Muscle layer of colon (tissue), 2 donors: ENCODE results near the gene CDAN1.

Experiments used
- H3K27ac ChIP-seq: one replicate; pipeline ENCODE4 v1.7.0; 2013; ENCODE audit warnings: low read depth, mild to moderate bottlenecking, low read length, moderate library complexity
- H3K27me3 ChIP-seq, 2 donors: one replicate each; pipeline ENCODE4 v1.7.0; 2013; ENCODE audit warnings: low read length in 2 of 2, mild to moderate bottlenecking in 2 of 2; ENCODE audit not compliant: insufficient read depth in 2 of 2, control insufficient read depth in 1 of 2
- H3K36me3 ChIP-seq: one replicate; pipeline ENCODE4 v1.7.0; 2013; ENCODE audit warnings: mild to moderate bottlenecking, low read length; ENCODE audit not compliant: insufficient read depth
- H3K4me1 ChIP-seq: one replicate; pipeline ENCODE4 v1.7.0; 2013; ENCODE audit warnings: mild to moderate bottlenecking, low read length; ENCODE audit not compliant: insufficient read depth
- H3K4me3 ChIP-seq, 2 donors: one replicate each; pipeline ENCODE4 v1.7.0; 2013; ENCODE audit warnings: low read length in 2 of 2, low read depth in 1 of 2, mild to moderate bottlenecking in 1 of 2, moderate library complexity in 1 of 2
- H3K9ac ChIP-seq: one replicate; pipeline ENCODE4 v1.7.0; 2013; ENCODE audit warnings: low read length
- H3K9me3 ChIP-seq: one replicate; pipeline ENCODE4 v1.7.0; 2013; ENCODE audit warnings: mild to moderate bottlenecking, low read length
- donor health status: abdominal sarcoma.
- donor health status: Adenocarcinoma of cecum.

The CDAN1 gene

DNA sequence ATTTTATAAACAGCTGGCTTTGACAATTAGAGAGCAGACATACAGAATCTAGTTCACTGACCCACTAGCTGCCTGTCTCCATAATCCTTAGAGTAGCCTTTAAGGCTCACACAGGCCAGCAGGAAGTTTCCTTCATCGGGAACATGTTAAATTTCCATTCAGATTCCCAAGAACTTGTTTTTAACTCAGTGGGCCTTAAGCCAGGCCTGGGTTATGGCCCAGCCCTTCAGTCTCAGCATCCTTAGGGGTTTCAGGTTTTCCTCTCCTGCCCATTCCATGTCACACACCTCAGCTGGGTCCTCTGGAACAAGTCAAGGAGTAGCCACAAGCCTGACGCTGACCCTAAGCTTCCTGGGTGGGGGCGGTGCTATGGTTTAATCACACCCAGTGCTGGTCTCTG lies 15.0 kb downstream of the CDAN1 start:
- Histone ChIP-seq H3K27ac (no peak overlapping the region), H3K4me1 (no peaks in the 10 kb centered on the region), H3K9ac (no peak overlapping the region), H3K27me3 (no peaks in the 10 kb centered on the region), H3K9me3 (no peaks in the 10 kb centered on the region), H3K4me3 (no peak overlapping the region), H3K36me3 (peaks cover 91% of the 10 kb centered on the region)

DNA sequence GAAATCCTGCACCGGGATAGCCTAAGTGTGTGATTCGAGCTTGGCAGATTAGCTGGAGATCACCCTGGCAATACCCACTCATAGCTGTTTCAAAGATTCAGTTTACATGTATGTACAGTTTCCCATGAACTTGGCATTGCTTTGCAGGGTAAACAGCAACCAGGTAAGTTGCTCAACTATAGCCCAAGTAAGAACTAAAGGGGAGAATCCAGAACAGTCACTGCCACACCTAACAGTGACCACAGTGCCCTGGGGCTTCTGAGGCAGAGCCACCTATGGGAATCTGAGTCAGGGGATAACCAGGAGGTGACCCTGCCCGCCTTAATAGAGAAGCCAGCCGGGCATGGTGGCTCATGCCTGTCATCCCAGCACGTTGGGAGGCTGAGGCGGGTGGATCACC lies 15.9 kb downstream of the CDAN1 start:
- Histone ChIP-seq H3K27me3 (no peaks in the 10 kb centered on the region), H3K36me3 (peaks cover 87% of the 10 kb centered on the region), H3K4me1 (no peaks in the 10 kb centered on the region), H3K9ac (no peak overlapping the region), H3K27ac (no peak overlapping the region), H3K4me3 (no peak overlapping the region), H3K9me3 (no peaks in the 10 kb centered on the region)

DNA sequence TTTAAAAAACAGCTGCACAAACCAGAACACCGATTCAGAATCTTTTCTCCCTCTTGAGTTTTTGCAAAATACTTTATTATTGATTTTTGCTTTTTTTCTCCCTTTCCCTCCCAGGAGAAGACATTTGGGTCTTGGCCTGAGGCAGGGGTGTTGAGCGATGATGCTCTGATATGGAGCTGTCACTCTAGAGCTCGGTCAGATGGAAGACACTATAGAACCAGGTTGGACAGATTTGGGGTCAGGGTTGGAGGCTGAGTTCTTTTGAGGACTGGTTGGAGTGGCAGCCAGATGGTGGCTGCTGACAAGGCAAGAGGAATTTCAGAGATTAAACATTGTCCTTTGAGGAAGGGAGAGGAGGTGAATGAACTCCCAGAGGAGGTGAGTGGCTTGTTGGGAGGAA lies 16.9 kb downstream of the CDAN1 start:
- Histone ChIP-seq H3K27me3 (no peaks in the 10 kb centered on the region), H3K27ac (no peak overlapping the region), H3K9me3 (no peaks in the 10 kb centered on the region), H3K4me3 (no peak overlapping the region), H3K4me1 (no peaks in the 10 kb centered on the region), H3K9ac (no peak overlapping the region), H3K36me3 (peaks cover 78% of the 10 kb centered on the region)

DNA sequence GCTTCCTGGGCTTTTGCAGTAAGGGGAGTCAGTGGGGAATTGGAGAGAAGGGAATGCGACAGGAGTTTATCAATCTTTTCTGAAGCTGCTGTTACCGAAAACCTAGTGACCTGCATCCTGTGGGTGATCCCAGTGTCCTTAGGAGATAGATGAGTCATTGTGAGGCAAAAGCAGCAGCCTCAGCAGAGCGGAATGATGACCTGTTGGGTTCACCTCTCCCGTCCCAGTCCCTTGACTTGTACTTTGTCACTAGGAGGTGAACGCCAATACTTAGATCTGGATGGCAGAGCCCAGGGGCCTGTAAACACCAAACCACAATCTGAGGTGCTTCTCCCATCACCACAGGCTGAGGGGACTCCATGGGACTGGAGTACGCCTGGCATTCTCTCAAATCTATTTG lies 17.9 kb downstream of the CDAN1 start:
- peaks cover 68% of the 10 kb centered on the region for H3K36me3 ChIP-seq
- no peak overlapping the region for H3K4me3 ChIP-seq
- H3K9ac ChIP-seq: no peak overlapping the region
- no peaks in the 10 kb centered on the region for H3K4me1 ChIP-seq
- H3K27ac ChIP-seq: no peak overlapping the region
- H3K9me3 ChIP-seq: no peaks in the 10 kb centered on the region
- H3K27me3 ChIP-seq: no peaks in the 10 kb centered on the region

GRCh38 chr15:42716626-42717025 lies 20.3 kb downstream of the CDAN1 start:
- H3K4me1 ChIP-seq: no peaks in the 10 kb centered on the region
- H3K4me3 ChIP-seq: no peak overlapping the region
- H3K36me3 ChIP-seq: peaks cover 45% of the 10 kb centered on the region
- no peak overlapping the region for H3K9ac ChIP-seq
- no peaks in the 10 kb centered on the region for H3K27me3 ChIP-seq
- no peak overlapping the region for H3K27ac ChIP-seq
- H3K9me3 ChIP-seq: no peaks in the 10 kb centered on the region

- no peak overlapping the region for H3K9ac ChIP-seq
- no peak overlapping the region for H3K4me3 ChIP-seq
- H3K4me1 ChIP-seq: no peaks in the 10 kb centered on the region
- H3K9me3 ChIP-seq: no peaks in the 10 kb centered on the region
- H3K36me3 ChIP-seq: peaks cover 42% of the 10 kb centered on the region
- no peak overlapping the region for H3K27ac ChIP-seq
- H3K27me3 ChIP-seq: no peaks in the 10 kb centered on the region
Measured at GRCh38 chr15:42716125-42716524, 20.8 kb downstream of the CDAN1 start.

- no peaks in the 10 kb centered on the region for H3K9me3 ChIP-seq
- H3K4me3 ChIP-seq: no peak overlapping the region
- no peak overlapping the region for H3K27ac ChIP-seq
- no peaks in the 10 kb centered on the region for H3K27me3 ChIP-seq
- peaks cover 5% of the 10 kb centered on the region for H3K4me1 ChIP-seq
- H3K36me3 ChIP-seq: peaks cover 17% of the 10 kb centered on the region
- no peak overlapping the region for H3K9ac ChIP-seq
Measured at GRCh38 chr15:42712584-42712983, 24.3 kb downstream of the CDAN1 start.

- H3K36me3 ChIP-seq: peaks cover 13% of the 10 kb centered on the region
- H3K9me3 ChIP-seq: no peaks in the 10 kb centered on the region
- no peak overlapping the region for H3K4me3 ChIP-seq
- no peak overlapping the region for H3K27ac ChIP-seq
- H3K9ac ChIP-seq: no peak overlapping the region
- H3K27me3 ChIP-seq: no peaks in the 10 kb centered on the region
- H3K4me1 ChIP-seq: peaks cover 11% of the 10 kb centered on the region
Measured at GRCh38 chr15:42711746-42712145, 25.2 kb downstream of the CDAN1 start.

GRCh38 chr15:42710662-42711061 lies 26.3 kb downstream of the CDAN1 start:
- Histone ChIP-seq H3K4me1 (peaks cover 11% of the 10 kb centered on the region), H3K27me3 (no peaks in the 10 kb centered on the region), H3K36me3 (peaks cover 10% of the 10 kb centered on the region), H3K9me3 (no peaks in the 10 kb centered on the region), H3K4me3 (no peak overlapping the region), H3K27ac (no peak overlapping the region), H3K9ac (no peak overlapping the region)

DNA sequence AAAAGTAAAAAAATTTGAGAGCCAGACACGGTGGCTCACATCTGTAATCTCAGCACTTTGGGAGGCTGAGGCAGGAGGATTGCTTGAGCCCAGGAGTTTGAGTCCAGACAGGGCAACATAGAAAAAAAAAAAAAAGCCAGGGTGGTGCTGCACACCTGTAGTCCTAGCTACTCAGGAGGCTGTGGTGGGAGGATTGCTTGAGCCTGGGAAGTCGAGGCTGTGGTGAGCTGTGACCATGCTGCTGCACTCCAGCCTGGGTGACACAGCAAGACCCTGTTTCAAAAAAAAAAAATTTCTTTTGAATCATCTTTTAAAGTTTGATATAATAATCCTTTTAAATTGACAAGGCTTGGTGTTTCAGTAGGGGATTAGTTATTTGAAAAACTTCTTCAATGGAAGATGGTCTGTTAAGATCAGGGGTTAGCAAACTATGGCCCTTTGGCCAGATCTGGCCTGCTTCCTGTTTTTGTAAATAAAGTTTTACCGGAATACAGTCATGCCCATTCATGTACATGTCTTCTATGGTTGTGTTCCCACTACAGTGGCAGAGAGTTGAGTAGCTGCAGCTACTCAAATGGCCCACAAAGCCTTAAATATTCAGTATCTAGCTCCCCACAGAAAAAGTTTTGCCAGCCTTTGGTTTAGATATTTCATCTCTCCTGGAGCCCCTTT lies 28.9 kb downstream of the CDAN1 start:
- H3K27me3 ChIP-seq: no peaks in the 10 kb centered on the region
- H3K9me3 ChIP-seq: no peaks in the 10 kb centered on the region
- H3K4me3 ChIP-seq: no peak overlapping the region
- H3K36me3 ChIP-seq: peaks cover 15% of the 10 kb centered on the region
- peaks cover 18% of the 10 kb centered on the region for H3K4me1 ChIP-seq
- no peak overlapping the region for H3K27ac ChIP-seq
- H3K9ac ChIP-seq: no peak overlapping the region

DNA sequence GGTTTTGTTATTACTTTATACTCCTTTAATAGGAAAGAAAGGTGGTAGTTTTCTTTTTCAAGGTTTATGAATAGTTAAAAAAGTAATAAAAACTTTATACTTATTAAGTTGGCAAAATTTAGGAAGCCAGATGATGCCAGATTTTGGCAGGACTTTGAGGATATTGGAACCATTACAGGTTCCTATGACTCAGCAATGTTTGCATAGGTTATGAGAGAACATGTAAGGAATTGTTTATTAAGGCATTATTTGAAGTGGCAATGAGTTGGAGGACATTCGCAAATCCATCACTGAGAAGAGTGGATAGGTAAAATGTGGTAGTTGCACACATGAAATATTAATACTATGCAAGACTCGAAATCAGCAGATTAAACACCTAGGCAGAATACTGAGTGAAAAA lies 29.9 kb downstream of the CDAN1 start:
- Histone ChIP-seq H3K9ac (no peak overlapping the region), H3K4me3 (no peak overlapping the region), H3K36me3 (peaks cover 15% of the 10 kb centered on the region), H3K9me3 (no peaks in the 10 kb centered on the region), H3K27me3 (no peaks in the 10 kb centered on the region), H3K27ac (no peak overlapping the region), H3K4me1 (peaks cover 18% of the 10 kb centered on the region)

DNA sequence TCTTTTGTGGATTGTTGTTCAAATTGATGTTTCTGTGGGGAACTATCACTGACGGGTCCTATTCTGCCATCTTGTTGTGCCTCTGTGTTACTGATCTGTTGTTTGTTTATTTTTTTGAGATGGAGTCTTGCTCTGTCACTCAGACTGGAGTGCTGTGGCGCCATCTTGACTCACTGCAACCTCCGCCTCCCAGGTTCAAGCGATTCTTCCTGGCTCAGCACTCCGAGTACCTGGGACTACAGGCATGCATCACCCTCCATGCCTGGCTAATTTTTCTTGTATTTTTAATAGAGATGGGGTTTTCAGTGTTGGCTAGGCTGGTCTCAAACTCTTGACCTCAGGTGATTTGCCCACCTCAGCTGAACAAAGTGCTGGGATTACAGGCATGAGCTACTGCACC lies 31.6 kb downstream of the CDAN1 start:
- H3K27ac ChIP-seq: no peak overlapping the region
- peaks cover 24% of the 10 kb centered on the region for H3K36me3 ChIP-seq
- H3K4me3 ChIP-seq: no peak overlapping the region
- no peak overlapping the region for H3K9ac ChIP-seq
- no peaks in the 10 kb centered on the region for H3K9me3 ChIP-seq
- H3K27me3 ChIP-seq: no peaks in the 10 kb centered on the region
- peaks cover 18% of the 10 kb centered on the region for H3K4me1 ChIP-seq
